Measurements from ENCODE around the gene ALLC. TPM values are rescaled to one million over a fixed set of nuclear protein-coding genes. Genes with fewer than 3 reads are reported as not detected.

The ALLC gene
- total and polyA plus RNA-seq, 8 donors, result not detected

- DNase-seq, result no peak
- 82 to 91% (median 83%) methylated on average over 13 to 14 of the region's 14 CpGs for WGBS, 5 donors
- Histone ChIP-seq H3K9me3 (no peaks in the 10 kb centered on the region), H3K4me1 (peaks cover 8 to 16% (median 12%) of the 10 kb centered on the region in 4 donors), H3K27me3 (peaks cover 0 to 19% (median 0%) of the 10 kb centered on the region in 3 donors), H3K36me3 (no peaks in the 10 kb centered on the region), H3K4me3 (no peak overlapping the region), H3K27ac (no peak overlapping the region)
- intact Hi-C loops (cut with DNase I; ENCODE audit: low total_unique reads), result loop anchor here (5.0 kb wide), 1 partner anchor 246 kb away; no protein-coding TSS in a partner anchor
- TF ChIP-seq POLR2A (IDR thresholded peaks at IDR 0.05) (no peak), EP300 (IDR thresholded peaks at IDR 0.05) (no peak), POLR2AphosphoS5 (IDR thresholded peaks at IDR 0.05) (no peak), CTCF (IDR thresholded peaks at IDR 0.05) (no peak)
Measured at GRCh38 chr2:3647831-3648651, 10.0 kb upstream of the ALLC start.

- TF ChIP-seq POLR2A (IDR thresholded peaks at IDR 0.05) (no peak), EP300 (IDR thresholded peaks at IDR 0.05) (no peak), POLR2AphosphoS5 (IDR thresholded peaks at IDR 0.05) (no peak), CTCF (IDR thresholded peaks at IDR 0.05) (no peak)
- 87 to 95% (median 91%) methylated on average over 20 of the region's 20 CpGs for WGBS, 5 donors
- H3K4me3 ChIP-seq, result no peak overlapping the region
Measured at GRCh38 chr2:3648652-3649177, 9.3 kb upstream of the ALLC start.

GRCh38 chr2:3649581-3649980, 8.4 kb upstream of the ALLC start:
- H3K27me3 ChIP-seq, result peaks cover 0 to 19% (median 0%) of the 10 kb centered on the region in 3 donors
- peaks cover 8 to 16% (median 12%) of the 10 kb centered on the region in 4 donors for H3K4me1 ChIP-seq
- no peak for TF ChIP-seq POLR2A (IDR thresholded peaks at IDR 0.05)
- no peak for TF ChIP-seq POLR2AphosphoS5 (IDR thresholded peaks at IDR 0.05)
- TF ChIP-seq EP300 (IDR thresholded peaks at IDR 0.05), result no peak
- no peak for TF ChIP-seq CTCF (IDR thresholded peaks at IDR 0.05)
- H3K4me3 ChIP-seq, result no peak overlapping the region
- no peak overlapping the region for H3K27ac ChIP-seq
- H3K36me3 ChIP-seq, result no peaks in the 10 kb centered on the region
- intact Hi-C loops (cut with DNase I; ENCODE audit: low total_unique reads), result loop anchor here (5.0 kb wide), 1 partner anchor 247 kb away; no protein-coding TSS in a partner anchor
- 68 to 87% (median 80%) methylated on average over 16 of the region's 16 CpGs for WGBS, 5 donors
- no peaks in the 10 kb centered on the region for H3K9me3 ChIP-seq
- DNase-seq, result no peak

More at GRCh38 chr2:3648652-3649177, 9.3 kb upstream of the ALLC start:
- no peaks in the 10 kb centered on the region for H3K9me3 ChIP-seq
- H3K27ac ChIP-seq, result no peak overlapping the region
- H3K36me3 ChIP-seq, result no peaks in the 10 kb centered on the region
- DNase-seq, result no peak
- peaks cover 8 to 16% (median 12%) of the 10 kb centered on the region in 4 donors for H3K4me1 ChIP-seq
- intact Hi-C loops (cut with DNase I; ENCODE audit: low total_unique reads), result loop anchor here (5.0 kb wide), 1 partner anchor 246 kb away; no protein-coding TSS in a partner anchor
- H3K27me3 ChIP-seq, result peaks cover 0 to 19% (median 0%) of the 10 kb centered on the region in 3 donors

GRCh38 chr2:3650140-3650920, 7.7 kb upstream of the ALLC start:
- Histone ChIP-seq H3K9me3 (no peaks in the 10 kb centered on the region), H3K4me1 (peaks cover 8 to 16% (median 12%) of the 10 kb centered on the region in 4 donors), H3K4me3 (no peak overlapping the region), H3K27ac (no peak overlapping the region), H3K36me3 (no peaks in the 10 kb centered on the region), H3K27me3 (peaks cover 0 to 26% (median 0%) of the 10 kb centered on the region in 3 donors)
- TF ChIP-seq CTCF (IDR thresholded peaks at IDR 0.05) (no peak), EP300 (IDR thresholded peaks at IDR 0.05) (no peak), POLR2AphosphoS5 (IDR thresholded peaks at IDR 0.05) (no peak), POLR2A (IDR thresholded peaks at IDR 0.05) (no peak)
- DNase-seq, result no peak
- intact Hi-C loops (cut with DNase I; ENCODE audit: low total_unique reads), result loop anchor here (5.0 kb wide), 1 partner anchor 228 kb away; no protein-coding TSS in a partner anchor
- WGBS, 5 donors, result 60 to 74% (median 73%) methylated on average over 12 to 20 of the region's 20 CpGs
